HL-60/S4 (cell line): Measurements from ENCODE around the gene CAB39.

ENCODE experiments used
- in situ Hi-C: fragments of 300-500 bp; cut with MboI; formaldehyde crosslinking; loops from 2 replicates; pipeline ENCODE4 v1.14.3; 2022; ENCODE audit warnings: low sequenced_read_pairs

Gene CAB39

DNA sequence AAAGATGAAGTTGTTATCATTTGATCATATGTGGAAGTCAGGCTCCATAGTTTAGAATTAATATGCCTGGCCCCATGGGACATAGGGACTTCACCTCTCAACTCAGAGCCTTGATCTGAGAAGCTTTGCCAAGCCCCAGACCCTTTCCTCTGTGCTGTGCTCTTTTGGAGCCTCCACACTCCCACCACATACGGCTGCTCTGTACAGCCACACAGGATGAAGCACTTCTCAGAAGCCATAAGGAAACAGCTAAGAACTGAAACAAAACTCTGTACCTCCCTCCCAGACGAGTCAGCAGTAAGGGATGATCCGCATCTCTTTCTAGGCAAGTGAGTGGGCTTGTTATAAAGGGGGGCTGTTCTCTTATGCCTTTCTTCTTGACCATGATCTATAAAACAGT is 66.5 kb downstream of the CAB39 start:
- in situ Hi-C loops: no loop called here

DNA sequence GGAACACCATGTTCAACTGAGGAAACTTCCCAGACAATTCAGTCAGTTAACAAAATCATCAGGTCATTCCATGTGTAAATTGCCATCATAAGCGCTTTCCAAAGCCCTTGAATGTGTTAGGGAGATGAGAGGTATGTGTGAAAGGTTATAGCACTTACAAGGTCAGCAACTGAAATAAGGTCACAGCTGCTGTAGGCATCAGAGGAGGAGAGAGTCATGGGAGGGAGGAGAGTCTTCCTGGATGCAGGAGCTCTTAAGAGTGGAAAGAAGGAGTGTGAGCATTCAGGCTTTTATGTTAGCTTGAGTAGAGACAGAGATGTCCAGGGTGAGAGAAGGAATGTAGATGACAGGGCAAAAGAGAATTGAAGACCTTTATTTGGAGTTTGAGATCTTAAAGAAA is 67.0 kb downstream of the CAB39 start:
- in situ Hi-C loops: no loop called here

- in situ Hi-C loops: no loop called here
Observed at GRCh38 chr2:230781130-230781797, 68.6 kb downstream of the CAB39 start.

- in situ Hi-C loops: no loop called here
Observed at GRCh38 chr2:230783101-230783500, 70.5 kb downstream of the CAB39 start.

GRCh38 chr2:230784795-230785194 is 72.2 kb downstream of the CAB39 start:
- in situ Hi-C loops: no loop called here

- in situ Hi-C loops: no loop called here
Observed at GRCh38 chr2:230785346-230785745, 72.7 kb downstream of the CAB39 start.

DNA sequence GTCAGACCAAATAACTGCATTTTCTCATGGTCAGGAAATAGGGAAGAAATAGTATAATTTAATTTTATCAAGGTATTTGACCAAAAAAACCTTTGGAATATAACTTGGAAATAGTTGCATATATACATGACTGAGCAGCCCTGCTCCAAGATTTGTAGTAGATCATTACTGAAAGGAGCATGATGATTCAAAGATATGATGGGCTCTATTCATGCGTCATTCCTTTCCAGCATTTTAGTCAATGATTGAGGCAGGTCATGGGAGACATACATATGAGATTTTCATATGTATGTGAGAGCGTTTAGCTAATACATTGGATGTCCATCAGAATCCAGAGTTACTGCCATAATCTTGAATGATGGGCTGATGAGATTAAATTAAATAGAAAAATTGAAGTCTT is 74.5 kb downstream of the CAB39 start:
- in situ Hi-C loops: no loop called here

GRCh38 chr2:230788554-230789175 is 76.0 kb downstream of the CAB39 start:
- in situ Hi-C loops: no loop called here

- in situ Hi-C loops: no loop called here
Observed at GRCh38 chr2:230790981-230791380, 78.3 kb downstream of the CAB39 start.

DNA sequence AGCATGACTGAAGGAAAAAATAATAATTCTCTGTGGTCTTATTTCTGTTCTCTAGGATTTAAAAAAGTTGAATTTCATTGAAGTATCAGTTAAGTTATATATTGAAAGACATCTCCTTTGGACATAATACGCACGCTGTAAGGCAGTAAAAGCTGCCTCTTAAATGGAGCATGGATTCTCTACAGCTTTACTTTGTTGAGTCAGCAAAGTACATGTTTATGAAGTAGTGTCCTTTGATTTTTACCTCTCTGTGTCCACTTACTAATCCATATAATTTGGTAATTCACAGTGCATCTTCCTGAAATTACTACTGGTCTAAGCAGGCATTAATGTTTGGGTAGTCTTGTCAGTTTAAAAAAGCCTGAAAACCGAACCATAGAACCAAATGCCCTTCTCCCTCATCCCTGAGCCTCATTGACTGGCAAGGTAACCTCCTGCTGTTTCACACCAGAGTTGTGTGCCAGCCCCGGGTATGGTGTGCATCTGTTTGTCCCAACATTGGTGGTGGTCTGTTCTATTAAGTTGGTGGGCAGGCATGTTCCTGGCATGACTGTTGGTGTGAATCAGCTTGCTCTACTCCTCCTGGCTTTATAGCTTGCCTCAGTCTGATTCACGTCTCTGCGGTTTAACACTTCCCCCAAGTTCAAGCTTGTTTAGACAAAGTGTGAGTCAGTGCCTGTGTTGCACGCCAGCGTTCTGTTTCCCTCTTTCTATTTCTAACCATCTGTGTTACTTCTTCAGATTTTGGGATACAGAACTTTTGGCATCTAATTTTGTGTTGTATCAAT is 81.1 kb downstream of the CAB39 start:
- in situ Hi-C loops: no loop called here

- in situ Hi-C loops: no loop called here
Observed at GRCh38 chr2:230794497-230794896, 81.9 kb downstream of the CAB39 start.

- in situ Hi-C loops: no loop called here
Observed at GRCh38 chr2:230795856-230796255, 83.2 kb downstream of the CAB39 start.

DNA sequence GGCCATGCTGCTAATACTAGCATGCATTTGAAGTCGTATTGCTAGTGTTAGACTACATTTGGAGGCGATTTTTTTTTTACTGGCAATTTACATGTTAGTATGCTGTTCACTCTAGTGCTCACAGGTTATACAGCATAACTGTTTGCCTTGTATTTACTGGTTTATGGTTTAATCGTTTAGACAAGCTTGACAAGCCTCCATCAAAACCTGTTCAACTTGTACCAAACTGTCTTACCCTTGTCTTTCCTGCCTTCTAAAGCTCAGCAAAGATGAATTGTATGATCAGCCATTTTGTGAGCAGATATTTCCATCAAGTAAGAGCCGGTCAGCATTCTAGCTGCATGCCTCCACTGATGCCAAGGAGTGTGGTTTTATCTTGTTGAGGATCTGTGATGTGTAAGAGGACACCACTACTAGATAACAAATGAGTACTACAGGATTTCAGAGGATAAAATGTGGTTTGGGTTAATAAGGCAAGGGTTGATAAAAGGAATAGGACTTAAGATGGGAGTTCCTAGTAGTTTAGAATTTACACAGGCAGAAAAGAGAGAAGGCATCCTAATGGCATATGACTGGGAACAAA is 83.7 kb downstream of the CAB39 start:
- in situ Hi-C loops: no loop called here

DNA sequence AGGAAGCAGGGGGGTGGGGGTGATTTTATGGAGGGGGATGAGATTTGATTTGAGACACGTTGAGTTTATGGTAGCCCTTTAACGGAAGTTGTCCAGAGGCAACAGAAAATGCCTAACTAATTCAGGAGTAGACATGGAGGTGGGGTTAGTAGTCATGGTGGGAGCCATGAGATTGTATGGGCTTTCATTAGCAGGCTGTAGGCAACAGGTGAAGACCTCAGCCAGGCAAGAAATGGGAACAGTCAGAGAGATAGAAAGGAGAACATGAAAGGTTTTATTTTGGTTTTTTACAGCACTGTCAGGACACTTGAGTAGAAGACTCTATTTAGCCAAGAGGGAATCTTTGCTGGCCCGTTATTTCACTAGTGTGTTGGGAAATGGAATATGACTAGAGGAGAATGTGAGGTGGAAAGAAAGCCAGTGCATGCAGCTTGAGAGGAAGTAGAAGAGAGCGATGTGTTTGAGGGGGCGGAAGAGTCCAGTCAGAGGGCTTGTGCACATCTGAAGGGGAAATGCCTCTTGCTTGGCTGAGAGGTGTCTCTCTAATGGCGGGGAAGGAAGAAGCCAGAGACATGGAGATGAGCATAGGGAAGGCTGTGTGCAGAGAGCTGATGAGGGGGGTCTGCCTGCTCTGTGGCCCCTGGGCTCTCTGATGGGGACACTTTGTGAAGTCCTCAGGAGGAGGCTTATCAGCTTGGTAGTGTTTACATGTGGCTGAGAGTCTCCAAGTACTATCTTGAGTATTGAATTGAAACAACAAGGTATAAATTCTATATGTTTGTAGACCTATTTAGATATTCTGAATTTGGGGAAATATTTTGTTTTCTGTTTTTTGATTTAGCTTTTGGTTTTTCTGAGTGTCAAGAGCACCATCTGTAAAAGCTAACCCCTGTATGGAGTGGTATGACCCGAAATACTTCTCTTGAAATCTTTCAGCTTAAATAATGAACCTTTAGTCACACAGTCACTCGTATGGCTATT is 85.2 kb downstream of the CAB39 start:
- in situ Hi-C loops: no loop called here

DNA sequence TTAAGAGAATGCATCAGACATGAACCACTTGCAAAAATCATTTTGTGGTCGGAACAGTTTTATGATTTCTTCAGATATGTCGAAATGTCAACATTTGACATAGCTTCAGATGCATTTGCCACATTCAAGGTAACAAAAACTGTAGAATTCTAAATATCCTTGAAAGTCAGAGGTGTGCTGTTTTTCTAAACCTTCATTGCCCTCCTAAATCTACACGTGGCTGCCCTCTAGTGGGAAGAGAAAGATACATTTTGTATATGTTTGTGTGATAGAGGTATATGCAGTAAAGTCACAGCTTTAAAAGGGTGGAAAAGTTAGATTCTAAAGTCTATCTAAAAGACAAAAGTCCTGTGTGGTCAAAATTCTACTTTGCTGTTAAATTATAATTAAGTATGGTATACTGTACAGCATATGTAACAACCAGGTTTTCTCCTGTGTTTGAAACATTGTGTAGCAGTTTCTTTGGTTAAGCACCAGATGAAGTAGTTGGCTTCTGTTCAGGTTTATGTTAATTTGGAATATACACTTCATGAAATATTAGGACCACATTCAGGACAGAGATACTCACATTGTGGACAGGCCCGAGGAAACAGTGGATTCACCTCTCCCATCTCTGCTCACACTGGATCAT is 86.2 kb downstream of the CAB39 start:
- in situ Hi-C loops: no loop called here

- in situ Hi-C loops: loop anchor here (10.0 kb wide), 1 partner anchor 191 kb away; no protein-coding TSS in a partner anchor
Observed at GRCh38 chr2:230805353-230806017, 92.8 kb downstream of the CAB39 start.

GRCh38 chr2:230807729-230808128 is 95.1 kb downstream of the CAB39 start:
- in situ Hi-C loops: loop anchor here (10.0 kb wide), 1 partner anchor 193 kb away; no protein-coding TSS in a partner anchor

- in situ Hi-C loops: loop anchor here (10.0 kb wide), 1 partner anchor 194 kb away; no protein-coding TSS in a partner anchor
Observed at GRCh38 chr2:230809015-230809414, 96.4 kb downstream of the CAB39 start.

GRCh38 chr2:230809677-230810251 is 97.1 kb downstream of the CAB39 start:
- in situ Hi-C loops: loop anchor here (10.0 kb wide), 1 partner anchor 195 kb away; no protein-coding TSS in a partner anchor
